Heart right ventricle (tissue), 16 donors: ENCODE measurements around the gene SCAF1. TPM values are rescaled to one million over a fixed set of nuclear protein-coding genes. Genes with fewer than 3 reads are reported as not detected.

ENCODE experiments used
- ATAC-seq, 8 donors: fragments of 200-7000 bp; cut with Tn5 transposase; one replicate each; pipeline ENCODE4 v1.9.1; 2020; ENCODE audit warnings: mild to moderate bottlenecking in 8 of 8, moderate library complexity in 8 of 8, moderate number of reproducible peaks in 1 of 8
- DNase-seq, 2 donors: peaks; one replicate each; pipeline ENCODE4 v3.0.0-alpha.2; 2020
- H3K27ac ChIP-seq, 10 donors: fragments of 200-600 bp; sonication (generic) in 2 of 10; one replicate each; pipeline versions ENCODE4 v1.5.0 to v1.8.0; 2020 to 2022; ENCODE audit warnings: mild to moderate bottlenecking in 3 of 10
- H3K27me3 ChIP-seq, 7 donors: fragments of 200-600 bp; one replicate each; pipeline ENCODE4 v1.8.0; 2021 to 2022; ENCODE audit warnings: mild to moderate bottlenecking in 2 of 7
- H3K36me3 ChIP-seq, 9 donors: fragments of 200-600 bp; sonication (generic) in 1 of 9; one replicate each; pipeline versions ENCODE4 v1.5.0 to v1.8.0; 2020 to 2022; ENCODE audit warnings: mild to moderate bottlenecking in 2 of 9
- H3K4me1 ChIP-seq, 9 donors: fragments of 200-600 bp; sonication (generic) in 1 of 9; one replicate each; pipeline versions ENCODE4 v1.5.0 to v1.8.0; 2020 to 2022; ENCODE audit warnings: mild to moderate bottlenecking in 4 of 9
- H3K4me3 ChIP-seq, 10 donors: fragments of 200-600 bp; sonication (generic) in 2 of 10; one replicate each; pipeline versions ENCODE4 v1.5.0 to v1.8.0; 2020 to 2022; ENCODE audit warnings: mild to moderate bottlenecking in 7 of 10, moderate library complexity in 2 of 10
- H3K9me3 ChIP-seq, 11 donors: fragments of 200-600 bp in 10 of 11; sonication (generic) in 2 of 11; one replicate each; pipeline versions ENCODE4 v1.5.0 to v1.8.0; 2013 to 2022; ENCODE audit warnings: mild to moderate bottlenecking in 2 of 11, control low read depth in 1 of 11, moderate library complexity in 1 of 11
- CTCF ChIP-seq, 9 donors: fragments of 200-600 bp; sonication (generic) in 2 of 9; IDR thresholded peaks; one replicate each; pipeline versions ENCODE4 v1.5.0 to v1.8.0; 2021 to 2022; ENCODE audit warnings: antibody characterized with exemption in 9 of 9, mild to moderate bottlenecking in 5 of 9, moderate library complexity in 1 of 9
- WGBS, 2 donors: extraction: QIAGEN DNeasy Blood & Tissue Kit; methylation state at CpG; one replicate each; pipeline ENCODE4 v1.1.7; 2013; ENCODE audit warnings: inconsistent platforms in 1 of 2; 5-methylcytosine and 5-hydroxymethylcytosine counted together
- intact Hi-C, 10 donors: fragments of 100-400 bp; cut with DNase I; formaldehyde crosslinking; loops; one replicate each; pipeline versions ENCODE4 v1.11.1 to v1.14.2; 2022
- polyA plus RNA-seq, 2 donors: library from polyadenylated mRNA; stranded (reverse); fragments of 200-250 nt; gene quantifications; one replicate each; pipeline ENCODE4 v1.2.3, GENCODE V29; 2013
- total RNA-seq, 10 donors: library from RNA; stranded (reverse); fragmentation: NEBNext Ultra II Directional in 3 of 10; extraction: Animal tissue kit (Norgen Biotek cat#: 25700) in 3 of 10; gene quantifications; one replicate each; pipeline versions ENCODE4 v1.2.1 to v1.2.4, GENCODE V29; 2021 to 2023
- donor health status: Arrhythmogenic right ventricular cardiomyopathy.
- donor health status: ischemic (EF 13 %, LVEDD 7.1; RV severe dilation, severe dysfunction).
- donor health status: healthy with polysubstance abuse.
- donor health status: DM: no; HTN: yes; CAD: no.
- donor health status: DM: no; HTN: no; CAD: no.
- donor health status: ischemic (EF 25% LVEDD 6.9; RV normal size, moderate dysfunction).
- donor health status: ischemic (EF 25% LVEDD 5.7; RV mildly dilated, moderate dysfunction).
- donor health status: healthy.
- donor health status: DM: yes; HTN: yes; CAD: no.
- donor health status: Ischemic cardiomyopathy.
- donor health status: ischemic (EF 35%, LVEDD 5.7; RV mildly dilated, moderate dysfunction).
- donor health status: nonischemic (EF 11% LVEDD 7.7; RV severe dilation, severe dysfunction).
- donor health status: DM: yes; HTN: yes; CAD: no.
- donor health status: PGD.
- donor health status: ischemic (EF 29% LVEDD 5.4; RV normal size, mild dysfunction).
- donor health status: nonischemic (EF 23%, LVEDD 6.1; RV moderate dilation, normal function).

SCAF1 gene
- total and polyA plus RNA-seq, 12 donors = 20.2 to 60.5 (median 44.8) TPM

- intact Hi-C loops = loop anchor here in 7 of 10 donors (1.0 to 10.0 kb wide), 7 partner anchors 44 to 84 kb away; partner anchors contain the start of genes PRMT1 (in 3 of the 7), BCL2L12 (in 2 of the 7) and IRF3 (in 2 of the 7)
- no peaks in the 10 kb centered on the region for H3K27me3 ChIP-seq
- peaks cover 6 to 37% (median 22%) of the 10 kb centered on the region in 9 donors for H3K4me1 ChIP-seq
- DNase-seq = peak; percentile 92 to 95
- peak overlapping the region in 9 of 10 donors; percentile 43 to 98 (median 91) for H3K27ac ChIP-seq
- 12 to 19% methylated on average over 26 to 27 of the region's 27 CpGs for WGBS, 2 donors
- peak overlapping the region in 9 of 10 donors; percentile 73 to 89 (median 82) for H3K4me3 ChIP-seq
- no peak for TF ChIP-seq CTCF (IDR thresholded peaks at IDR 0.05)
- H3K9me3 ChIP-seq = no peaks in the 10 kb centered on the region
- peak; percentile 46 to 76 (median 66) for ATAC-seq
- H3K36me3 ChIP-seq = peaks cover 7 to 51% (median 25%) of the 10 kb centered on the region in 9 donors
These were observed 48.5 kb upstream of the SCAF1 start for GRCh38 chr19:49593233-49594113.

GRCh38 chr19:49594157-49594992, 47.6 kb upstream of the SCAF1 start:
- intact Hi-C loops = loop anchor here in 7 of 10 donors (5.0 to 10.0 kb wide), 5 partner anchors 43 to 83 kb away; partner anchors contain the start of genes PRMT1 (in 3 of the 7), BCL2L12 (in 2 of the 7) and IRF3 (in 2 of the 7)
- peaks cover 6 to 37% (median 22%) of the 10 kb centered on the region in 9 donors for H3K4me1 ChIP-seq
- peak overlapping the region in 4 of 10 donors; percentile 37 to 98 (median 84) for H3K27ac ChIP-seq
- TF ChIP-seq CTCF (IDR thresholded peaks at IDR 0.05) = no peak
- DNase-seq = no peak
- no peak for ATAC-seq
- H3K36me3 ChIP-seq = peaks cover 7 to 60% (median 31%) of the 10 kb centered on the region in 9 donors
- no peaks in the 10 kb centered on the region for H3K9me3 ChIP-seq
- no peaks in the 10 kb centered on the region for H3K27me3 ChIP-seq
- WGBS, 2 donors = 75 to 85% methylated on average over 35 of the region's 35 CpGs
- no peak overlapping the region for H3K4me3 ChIP-seq

DNA sequence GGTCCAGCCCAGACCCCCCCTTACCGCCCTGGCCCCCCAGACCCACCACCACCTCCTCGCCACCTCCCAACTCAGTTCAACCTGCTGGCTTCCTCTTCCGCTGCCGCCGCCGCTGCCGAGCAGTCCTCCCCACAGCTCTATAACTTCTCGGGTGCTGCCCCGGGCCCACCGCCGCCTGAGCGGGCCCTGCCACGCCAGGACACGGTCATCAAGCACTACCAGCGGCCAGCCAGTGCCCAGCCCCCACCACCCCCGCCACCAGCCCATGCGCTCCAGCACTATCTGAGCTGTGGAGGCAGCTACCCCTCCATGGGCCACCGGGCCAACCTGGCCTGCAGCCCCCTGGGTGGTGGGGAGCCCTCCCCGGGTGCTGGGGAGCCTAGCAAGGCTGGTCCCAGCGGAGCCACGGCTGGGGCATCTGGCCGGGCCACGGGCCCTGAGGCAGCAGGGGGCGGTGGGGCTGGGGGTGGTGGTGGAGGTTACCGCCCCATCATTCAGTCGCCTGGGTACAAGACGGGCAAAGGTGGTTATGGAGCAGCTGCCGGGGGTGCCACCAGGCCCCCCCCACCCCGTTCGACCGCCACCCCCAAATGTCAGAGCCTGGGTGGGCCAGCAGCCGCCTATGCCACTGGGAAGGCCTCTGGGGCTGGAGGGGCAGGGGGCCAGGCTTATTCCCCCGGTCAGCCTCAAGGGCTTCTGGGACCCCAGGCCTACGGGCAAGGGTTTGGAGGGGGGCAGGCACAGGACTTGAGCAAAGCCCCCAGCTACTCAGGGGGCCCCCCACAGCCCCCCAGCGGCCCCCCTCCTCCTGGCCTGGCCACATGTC, 46.8 kb upstream of the SCAF1 start:
- WGBS, 2 donors = 92 to 93% methylated on average over 35 of the region's 35 CpGs
- H3K36me3 ChIP-seq = peaks cover 7 to 68% (median 37%) of the 10 kb centered on the region in 9 donors
- H3K4me3 ChIP-seq = no peak overlapping the region
- no peaks in the 10 kb centered on the region for H3K9me3 ChIP-seq
- H3K27ac ChIP-seq = no peak overlapping the region
- ATAC-seq (no peak), DNase-seq (no peak)
- TF ChIP-seq CTCF (IDR thresholded peaks at IDR 0.05) = no peak
- intact Hi-C loops = loop anchor here in 7 of 10 donors (5.0 to 10.0 kb wide), 5 partner anchors 42 to 82 kb away; partner anchors contain the start of genes PRMT1 (in 3 of the 7), BCL2L12 (in 2 of the 7) and IRF3 (in 2 of the 7)
- H3K27me3 ChIP-seq = no peaks in the 10 kb centered on the region
- peaks cover 6 to 31% (median 22%) of the 10 kb centered on the region in 9 donors for H3K4me1 ChIP-seq
